Measurements from ENCODE around the gene ARHGEF4. TPM values are rescaled to one million over a fixed set of nuclear protein-coding genes. Genes with fewer than 3 reads are reported as not detected.

Gene ARHGEF4
- total and polyA plus RNA-seq, 8 donors: 16.3 to 58.2 (median 19.8) TPM

GRCh38 chr2:130831356-130831755, 5.4 kb upstream of the ARHGEF4 start:
- Histone ChIP-seq H3K36me3 (no peaks in the 10 kb centered on the region), H3K4me1 (peaks cover 0 to 8% (median 0%) of the 10 kb centered on the region in 3 donors), H3K27me3 (no peaks in the 10 kb centered on the region), H3K27ac (no peak overlapping the region), H3K9me3 (no peaks in the 10 kb centered on the region), H3K4me3 (no peak overlapping the region)
- WGBS, 2 donors: 75 to 76% methylated on average over 6 of the region's 6 CpGs
- TF ChIP-seq CTCF (IDR thresholded peaks at IDR 0.05): no peak
- intact Hi-C loops (cut with DNase I): no loop called here
- FAIRE-seq (no peak), ATAC-seq (no peak), DNase-seq (peak in 2 of 6 donors; percentile 45 to 49)

- no peak overlapping the region for H3K4me3 ChIP-seq
- H3K27ac ChIP-seq: no peak overlapping the region
- H3K9me3 ChIP-seq: no peaks in the 10 kb centered on the region
- peaks cover 0 to 8% (median 0%) of the 10 kb centered on the region in 3 donors for H3K4me1 ChIP-seq
- FAIRE-seq (no peak), DNase-seq (peak in 2 of 6 donors; percentile 37 to 50), ATAC-seq (no peak)
- 79 to 88% methylated on average over 12 of the region's 12 CpGs for WGBS, 2 donors
- no peaks in the 10 kb centered on the region for H3K27me3 ChIP-seq
- no peaks in the 10 kb centered on the region for H3K36me3 ChIP-seq
- intact Hi-C loops (cut with DNase I): no loop called here
- no peak for TF ChIP-seq CTCF (IDR thresholded peaks at IDR 0.05)
These were observed 4.3 kb upstream of the ARHGEF4 start for GRCh38 chr2:130832296-130832940.

GRCh38 chr2:130834091-130834930, 2.4 kb upstream of the ARHGEF4 start:
- DNase-seq (peak; percentile 78 to 88 (median 82)), FAIRE-seq (no peak), ATAC-seq (peak; percentile 27 to 65 (median 39))
- Histone ChIP-seq H3K27ac (peak overlapping the region; percentile 54 to 78 (median 62)), H3K9me3 (no peaks in the 10 kb centered on the region), H3K4me3 (peak overlapping the region in 1 of 4 donors; percentile 12), H3K36me3 (no peaks in the 10 kb centered on the region), H3K4me1 (peaks cover 0 to 10% (median 0%) of the 10 kb centered on the region in 3 donors), H3K27me3 (no peaks in the 10 kb centered on the region)
- WGBS, 2 donors: 29 to 37% methylated on average over 18 of the region's 18 CpGs
- no peak for TF ChIP-seq CTCF (IDR thresholded peaks at IDR 0.05)
- intact Hi-C loops (cut with DNase I): no loop called here

- TF ChIP-seq CTCF (IDR thresholded peaks at IDR 0.05): no peak
- ATAC-seq: no peak
- 83 to 84% methylated on average over 18 of the region's 18 CpGs for WGBS, 2 donors
- Histone ChIP-seq H3K36me3 (no peaks in the 10 kb centered on the region), H3K4me1 (peaks cover 0 to 10% (median 0%) of the 10 kb centered on the region in 3 donors), H3K4me3 (no peak overlapping the region), H3K9me3 (no peaks in the 10 kb centered on the region), H3K27ac (peak overlapping the region in 3 of 4 donors; percentile 54 to 78 (median 67)), H3K27me3 (no peaks in the 10 kb centered on the region)
- FAIRE-seq: no peak
- peak in 2 of 6 donors; percentile 40 to 53 for DNase-seq
- intact Hi-C loops (cut with DNase I): no loop called here
These were observed 1.6 kb upstream of the ARHGEF4 start for GRCh38 chr2:130834931-130835765.
